Liver (tissue), 9 donors: ENCODE measurements around the gene TBC1D5. TPM values are rescaled to one million over a fixed set of nuclear protein-coding genes. Genes with fewer than 3 reads are reported as not detected.
"Not testable (repeated sequence)": the region's sequence is repeated elsewhere in the genome, so short reads cannot be mapped to it uniquely, and the experiment has no call there.

Experiments used
- DNase-seq: peaks from one replicate; pipeline ENCODE4 v3.0.0-alpha.2; 2017; ENCODE audit warnings: low spot score
- H3K27ac ChIP-seq, 2 donors: one replicate each; pipeline ENCODE4 v1.7.0; 2013; ENCODE audit warnings: inconsistent platforms in 2 of 2, low read length in 2 of 2, control low read depth in 1 of 2, low read depth in 1 of 2, mild to moderate bottlenecking in 1 of 2
- H3K27me3 ChIP-seq, 4 donors: one replicate each; pipeline versions ENCODE4 v1.6.1 to v1.7.0; 2013; ENCODE audit warnings: low read length in 3 of 4, inconsistent platforms in 1 of 4, mild to moderate bottlenecking in 1 of 4, moderate library complexity in 1 of 4; ENCODE audit not compliant: control insufficient read depth in 4 of 4, insufficient read depth in 4 of 4
- H3K36me3 ChIP-seq, 4 donors: one replicate each; pipeline versions ENCODE4 v1.6.1 to v1.7.0; 2013; ENCODE audit warnings: low read length in 3 of 4, mild to moderate bottlenecking in 3 of 4, low read depth in 1 of 4, moderate library complexity in 1 of 4; ENCODE audit not compliant: control insufficient read depth in 4 of 4, insufficient read depth in 3 of 4
- H3K4me1 ChIP-seq, 4 donors: one replicate each; pipeline versions ENCODE4 v1.6.1 to v1.7.0; 2013; ENCODE audit warnings: low read length in 3 of 4, mild to moderate bottlenecking in 3 of 4, moderate library complexity in 1 of 4; ENCODE audit not compliant: control insufficient read depth in 4 of 4, insufficient read depth in 4 of 4
- H3K4me3 ChIP-seq, 3 donors: one replicate each; pipeline versions ENCODE4 v1.6.1 to v1.7.0; 2013; ENCODE audit warnings: low read length in 3 of 3, control low read depth in 1 of 3, low read depth in 1 of 3, mild to moderate bottlenecking in 1 of 3
- H3K9ac ChIP-seq, 2 donors: one replicate each; pipeline ENCODE4 v1.7.0; 2013; ENCODE audit warnings: low read length in 2 of 2, mild to moderate bottlenecking in 2 of 2, moderate library complexity in 2 of 2, control low read depth in 1 of 2, low read depth in 1 of 2
- H3K9me3 ChIP-seq, 4 donors: one replicate each; pipeline versions ENCODE4 v1.6.1 to v1.7.0; 2013; ENCODE audit warnings: low read length in 3 of 4; ENCODE audit not compliant: control insufficient read depth in 4 of 4
- EGR1 ChIP-seq, 2 donors: IDR thresholded peaks; 2 replicates each; pipeline ENCODE4 v1.6.1; 2016 to 2018; ENCODE audit warnings: antibody characterized with exemption in 2 of 2, low read depth in 2 of 2
- FOXA1 ChIP-seq: IDR thresholded peaks from 2 replicates; pipeline ENCODE4 v1.6.1; 2016; ENCODE audit warnings: antibody characterized with exemption
- FOXA2 ChIP-seq: IDR thresholded peaks from 2 replicates; pipeline ENCODE4 v1.6.1; 2016; ENCODE audit warnings: antibody characterized with exemption
- HNF4A ChIP-seq, 2 donors: conservative IDR thresholded peaks; 2 replicates each; pipeline ENCODE4 v1.6.1; 2016; ENCODE audit warnings: antibody characterized with exemption in 2 of 2, mild to moderate bottlenecking in 2 of 2
- JUND ChIP-seq, 2 donors: IDR thresholded peaks; 2 replicates each; pipeline ENCODE4 v1.6.1; 2016; ENCODE audit warnings: antibody characterized with exemption in 2 of 2
- NR2F2 ChIP-seq: IDR thresholded peaks from 2 replicates; pipeline ENCODE4 v1.6.1; 2016; ENCODE audit warnings: antibody characterized with exemption
- RAD21 ChIP-seq, 2 donors: IDR thresholded peaks; 2 replicates each; pipeline ENCODE4 v1.6.1; 2016; ENCODE audit warnings: antibody characterized with exemption in 2 of 2, mild to moderate bottlenecking in 2 of 2
- SP1 ChIP-seq: IDR thresholded peaks from 2 replicates; pipeline ENCODE4 v1.6.1; 2018; ENCODE audit warnings: antibody characterized with exemption, mild to moderate bottlenecking
- WGBS: extraction: QIAGEN DNeasy Blood & Tissue Kit; methylation state at CpG from one replicate; pipeline ENCODE4 v1.1.7; 2013; 5-methylcytosine and 5-hydroxymethylcytosine counted together
- polyA plus RNA-seq, 2 donors: library from polyadenylated mRNA; stranded (reverse) in 1 of 2; unstranded in 1 of 2; fragments of 200-250 nt in 1 of 2; fragments of >200 nt in 1 of 2; fragmentation: Nextera tagmentation in 1 of 2; extraction: Ambion mirVana in 1 of 2; gene quantifications; one replicate each; pipeline versions ENCODE4 v1.2.1 to v1.2.3, GENCODE V29; 2013 to 2015
- total RNA-seq, 2 donors: library from RNA; depleted of rRNA; stranded (reverse); fragments of >200 nt; gene quantifications; one replicate each; pipeline ENCODE4 v1.2.3, GENCODE V29; 2014
- TF ChIP-seq, protein P1 (sequence below): IDR thresholded peaks from 2 replicates; pipeline ENCODE4 v1.6.1; 2016; ENCODE audit warnings: antibody characterized with exemption, mild to moderate bottlenecking
- TF ChIP-seq, protein P2 (sequence below): fragments of 150-350 bp; IDR thresholded peaks from 2 replicates; pipeline ENCODE4 v1.5.1; 2017; ENCODE audit warnings: improper control_type of control experiment, low read depth, low read length; ENCODE audit not compliant: missing input control
- TF ChIP-seq, protein P3 (sequence below): IDR thresholded peaks from 2 replicates; pipeline ENCODE4 v1.6.1; 2016; ENCODE audit warnings: antibody characterized with exemption
- donor health status: healthy.
- donor health status: healthy.
- donor health status: healthy.
- donor health status: healthy.
- donor health status: healthy.

Gene TBC1D5
- total and polyA plus RNA-seq, 4 donors: 9.1 to 45.6 (median 25.6) TPM

DNA sequence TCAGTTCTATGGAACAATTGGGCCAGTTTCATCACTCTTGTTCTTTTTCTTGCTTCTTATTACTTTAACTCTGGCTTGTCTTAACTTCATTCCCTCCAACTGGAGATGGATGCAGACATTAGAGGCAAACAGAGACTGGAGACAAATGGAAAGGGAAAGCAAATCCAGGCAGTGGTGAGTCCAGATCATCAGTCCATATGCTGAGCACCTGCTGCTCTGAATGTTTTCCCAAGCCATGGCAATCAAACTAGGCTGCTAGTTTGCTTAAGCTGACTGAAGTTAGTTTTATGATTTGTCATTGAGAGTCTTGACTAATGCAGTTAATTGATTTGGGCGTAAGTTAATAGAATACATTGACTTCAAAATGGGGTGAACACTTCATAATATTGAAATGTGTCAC, 41.0 kb upstream of the TBC1D5 start:
- Histone ChIP-seq H3K9me3 (no peaks in the 10 kb centered on the region), H3K9ac (no peak overlapping the region), H3K4me3 (no peak overlapping the region), H3K27ac (no peak overlapping the region), H3K36me3 (no peaks in the 10 kb centered on the region), H3K4me1 (no peaks in the 10 kb centered on the region), H3K27me3 (no peaks in the 10 kb centered on the region)
- no peak for DNase-seq
- TF ChIP-seq, protein P1, sequence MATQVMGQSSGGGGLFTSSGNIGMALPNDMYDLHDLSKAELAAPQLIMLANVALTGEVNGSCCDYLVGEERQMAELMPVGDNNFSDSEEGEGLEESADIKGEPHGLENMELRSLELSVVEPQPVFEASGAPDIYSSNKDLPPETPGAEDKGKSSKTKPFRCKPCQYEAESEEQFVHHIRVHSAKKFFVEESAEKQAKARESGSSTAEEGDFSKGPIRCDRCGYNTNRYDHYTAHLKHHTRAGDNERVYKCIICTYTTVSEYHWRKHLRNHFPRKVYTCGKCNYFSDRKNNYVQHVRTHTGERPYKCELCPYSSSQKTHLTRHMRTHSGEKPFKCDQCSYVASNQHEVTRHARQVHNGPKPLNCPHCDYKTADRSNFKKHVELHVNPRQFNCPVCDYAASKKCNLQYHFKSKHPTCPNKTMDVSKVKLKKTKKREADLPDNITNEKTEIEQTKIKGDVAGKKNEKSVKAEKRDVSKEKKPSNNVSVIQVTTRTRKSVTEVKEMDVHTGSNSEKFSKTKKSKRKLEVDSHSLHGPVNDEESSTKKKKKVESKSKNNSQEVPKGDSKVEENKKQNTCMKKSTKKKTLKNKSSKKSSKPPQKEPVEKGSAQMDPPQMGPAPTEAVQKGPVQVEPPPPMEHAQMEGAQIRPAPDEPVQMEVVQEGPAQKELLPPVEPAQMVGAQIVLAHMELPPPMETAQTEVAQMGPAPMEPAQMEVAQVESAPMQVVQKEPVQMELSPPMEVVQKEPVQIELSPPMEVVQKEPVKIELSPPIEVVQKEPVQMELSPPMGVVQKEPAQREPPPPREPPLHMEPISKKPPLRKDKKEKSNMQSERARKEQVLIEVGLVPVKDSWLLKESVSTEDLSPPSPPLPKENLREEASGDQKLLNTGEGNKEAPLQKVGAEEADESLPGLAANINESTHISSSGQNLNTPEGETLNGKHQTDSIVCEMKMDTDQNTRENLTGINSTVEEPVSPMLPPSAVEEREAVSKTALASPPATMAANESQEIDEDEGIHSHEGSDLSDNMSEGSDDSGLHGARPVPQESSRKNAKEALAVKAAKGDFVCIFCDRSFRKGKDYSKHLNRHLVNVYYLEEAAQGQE: no peak
- 89% methylated on average over 1 of the region's 1 CpG for WGBS

- Histone ChIP-seq H3K27me3 (no peaks in the 10 kb centered on the region), H3K4me1 (no peaks in the 10 kb centered on the region), H3K9me3 (no peaks in the 10 kb centered on the region), H3K27ac (no peak overlapping the region), H3K4me3 (no peak overlapping the region), H3K36me3 (no peaks in the 10 kb centered on the region), H3K9ac (no peak overlapping the region)
- 57% methylated on average over 2 of the region's 2 CpGs for WGBS
- DNase-seq: no peak
- TF ChIP-seq RAD21 (IDR thresholded peaks at IDR 0.05) (no peak), FOXA1 (no peak), NR2F2 (no peak), FOXA2 (no peak), HNF4A (conservative IDR thresholded peaks at IDR 0.05) (no peak), SP1 (no peak), JUND (IDR thresholded peaks at IDR 0.05) (no peak), EGR1 (IDR thresholded peaks at IDR 0.05; ENCODE audit: low read depth in 2 of 2) (no peak)
- TF ChIP-seq, protein P2, sequence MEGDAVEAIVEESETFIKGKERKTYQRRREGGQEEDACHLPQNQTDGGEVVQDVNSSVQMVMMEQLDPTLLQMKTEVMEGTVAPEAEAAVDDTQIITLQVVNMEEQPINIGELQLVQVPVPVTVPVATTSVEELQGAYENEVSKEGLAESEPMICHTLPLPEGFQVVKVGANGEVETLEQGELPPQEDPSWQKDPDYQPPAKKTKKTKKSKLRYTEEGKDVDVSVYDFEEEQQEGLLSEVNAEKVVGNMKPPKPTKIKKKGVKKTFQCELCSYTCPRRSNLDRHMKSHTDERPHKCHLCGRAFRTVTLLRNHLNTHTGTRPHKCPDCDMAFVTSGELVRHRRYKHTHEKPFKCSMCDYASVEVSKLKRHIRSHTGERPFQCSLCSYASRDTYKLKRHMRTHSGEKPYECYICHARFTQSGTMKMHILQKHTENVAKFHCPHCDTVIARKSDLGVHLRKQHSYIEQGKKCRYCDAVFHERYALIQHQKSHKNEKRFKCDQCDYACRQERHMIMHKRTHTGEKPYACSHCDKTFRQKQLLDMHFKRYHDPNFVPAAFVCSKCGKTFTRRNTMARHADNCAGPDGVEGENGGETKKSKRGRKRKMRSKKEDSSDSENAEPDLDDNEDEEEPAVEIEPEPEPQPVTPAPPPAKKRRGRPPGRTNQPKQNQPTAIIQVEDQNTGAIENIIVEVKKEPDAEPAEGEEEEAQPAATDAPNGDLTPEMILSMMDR: no peak
- TF ChIP-seq, protein P1: no peak
- TF ChIP-seq, protein P3, sequence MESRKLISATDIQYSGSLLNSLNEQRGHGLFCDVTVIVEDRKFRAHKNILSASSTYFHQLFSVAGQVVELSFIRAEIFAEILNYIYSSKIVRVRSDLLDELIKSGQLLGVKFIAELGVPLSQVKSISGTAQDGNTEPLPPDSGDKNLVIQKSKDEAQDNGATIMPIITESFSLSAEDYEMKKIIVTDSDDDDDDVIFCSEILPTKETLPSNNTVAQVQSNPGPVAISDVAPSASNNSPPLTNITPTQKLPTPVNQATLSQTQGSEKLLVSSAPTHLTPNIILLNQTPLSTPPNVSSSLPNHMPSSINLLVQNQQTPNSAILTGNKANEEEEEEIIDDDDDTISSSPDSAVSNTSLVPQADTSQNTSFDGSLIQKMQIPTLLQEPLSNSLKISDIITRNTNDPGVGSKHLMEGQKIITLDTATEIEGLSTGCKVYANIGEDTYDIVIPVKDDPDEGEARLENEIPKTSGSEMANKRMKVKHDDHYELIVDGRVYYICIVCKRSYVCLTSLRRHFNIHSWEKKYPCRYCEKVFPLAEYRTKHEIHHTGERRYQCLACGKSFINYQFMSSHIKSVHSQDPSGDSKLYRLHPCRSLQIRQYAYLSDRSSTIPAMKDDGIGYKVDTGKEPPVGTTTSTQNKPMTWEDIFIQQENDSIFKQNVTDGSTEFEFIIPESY: no peak
Measured at GRCh38 chr3:17782751-17783150, 40.3 kb upstream of the TBC1D5 start.

DNA sequence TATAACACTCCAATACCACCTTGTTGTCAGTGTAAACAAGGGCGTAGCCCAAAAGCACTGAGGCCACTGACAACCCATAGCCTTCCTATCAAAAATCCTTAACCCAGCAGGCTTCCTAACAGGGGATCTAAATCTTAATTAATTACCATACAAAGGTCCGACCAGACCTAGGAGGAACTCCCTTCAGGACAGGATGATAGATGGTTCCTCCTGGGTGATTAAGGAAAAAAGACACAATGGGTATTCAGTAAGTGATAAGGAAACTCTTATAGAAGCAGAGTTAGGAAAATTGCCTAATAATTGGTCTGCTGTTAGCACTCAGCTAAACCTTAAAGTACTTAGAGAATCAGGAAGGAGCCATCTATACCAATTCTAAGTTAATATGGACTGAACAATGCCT, 37.9 kb upstream of the TBC1D5 start:
- H3K4me3 ChIP-seq, H3K9ac ChIP-seq, H3K9me3 ChIP-seq, DNase-seq, H3K27ac ChIP-seq, H3K27me3 ChIP-seq, H3K4me1 ChIP-seq, H3K36me3 ChIP-seq: not testable (repeated sequence)
- WGBS: 65% methylated on average over 2 of the region's 2 CpGs
